ENCODE data around the gene AP4E1. TPM values are rescaled to one million over a fixed set of nuclear protein-coding genes. Genes with fewer than 3 reads are reported as not detected.

AP4E1 gene
- total RNA-seq, 2 donors from 2014 or later, result 6.1 to 9.2 TPM

- no peaks in the 10 kb centered on the region for H3K36me3 ChIP-seq
- H3K27ac ChIP-seq, result no peak overlapping the region
- no peaks in the 10 kb centered on the region for H3K4me1 ChIP-seq (replicated peaks)
- WGBS, result 81% methylated on average over 2 of the region's 2 CpGs
- TF ChIP-seq POLR2A (IDR thresholded peaks at IDR 0.05) (no peak), CTCF (IDR thresholded peaks at IDR 0.05) (no peak), POLR2AphosphoS5 (IDR thresholded peaks at IDR 0.05) (no peak)
- H3K9me3 ChIP-seq, result no peaks in the 10 kb centered on the region
- H3K27me3 ChIP-seq (replicated peaks; ENCODE audit: insufficient read depth), result no peaks in the 10 kb centered on the region
- no peak for DNase-seq (ENCODE audit: low spot score)
- no peak overlapping the region for H3K4me3 ChIP-seq
- intact Hi-C loops (cut with DNase I), result no loop called here
Measured at GRCh38 chr15:50880651-50881114, 27.8 kb upstream of the AP4E1 start.

- DNase-seq (ENCODE audit: low spot score), result no peak
- Histone ChIP-seq H3K9me3 (no peaks in the 10 kb centered on the region), H3K4me1 (replicated peaks) (no peaks in the 10 kb centered on the region), H3K36me3 (no peaks in the 10 kb centered on the region), H3K27me3 (replicated peaks; ENCODE audit: insufficient read depth) (no peaks in the 10 kb centered on the region), H3K27ac (no peak overlapping the region), H3K4me3 (no peak overlapping the region)
- 67% methylated on average over 6 of the region's 6 CpGs for WGBS
- TF ChIP-seq POLR2A (IDR thresholded peaks at IDR 0.05), result no peak
- TF ChIP-seq POLR2AphosphoS5 (IDR thresholded peaks at IDR 0.05), result no peak
- intact Hi-C loops (cut with DNase I), result no loop called here
Measured at GRCh38 chr15:50881121-50882048, 27.1 kb upstream of the AP4E1 start.

GRCh38 chr15:50883903-50884302 is 24.6 kb upstream of the AP4E1 start:
- intact Hi-C loops (cut with DNase I), result no loop called here
- H3K27me3 ChIP-seq (replicated peaks; ENCODE audit: insufficient read depth), result no peaks in the 10 kb centered on the region
- no peak overlapping the region for H3K27ac ChIP-seq
- no peaks in the 10 kb centered on the region for H3K4me1 ChIP-seq (replicated peaks)
- 79% methylated on average over 2 of the region's 2 CpGs for WGBS
- no peak for DNase-seq (ENCODE audit: low spot score)
- no peak overlapping the region for H3K4me3 ChIP-seq
- H3K36me3 ChIP-seq, result no peaks in the 10 kb centered on the region
- H3K9me3 ChIP-seq, result no peaks in the 10 kb centered on the region
- TF ChIP-seq POLR2A (IDR thresholded peaks at IDR 0.05) (no peak), CTCF (IDR thresholded peaks at IDR 0.05) (no peak), POLR2AphosphoS5 (IDR thresholded peaks at IDR 0.05) (no peak)

GRCh38 chr15:50884540-50884939 is 23.9 kb upstream of the AP4E1 start:
- Histone ChIP-seq H3K27me3 (replicated peaks; ENCODE audit: insufficient read depth) (no peaks in the 10 kb centered on the region), H3K4me1 (replicated peaks) (no peaks in the 10 kb centered on the region), H3K27ac (no peak overlapping the region), H3K9me3 (no peaks in the 10 kb centered on the region), H3K36me3 (no peaks in the 10 kb centered on the region), H3K4me3 (no peak overlapping the region)
- intact Hi-C loops (cut with DNase I), result no loop called here
- WGBS, result 85% methylated on average over 5 of the region's 5 CpGs
- no peak for TF ChIP-seq POLR2AphosphoS5 (IDR thresholded peaks at IDR 0.05)
- no peak for TF ChIP-seq POLR2A (IDR thresholded peaks at IDR 0.05)
- TF ChIP-seq CTCF (IDR thresholded peaks at IDR 0.05), result no peak
- no peak for DNase-seq (ENCODE audit: low spot score)

- Histone ChIP-seq H3K4me3 (no peak overlapping the region), H3K27me3 (replicated peaks; ENCODE audit: insufficient read depth) (no peaks in the 10 kb centered on the region), H3K36me3 (no peaks in the 10 kb centered on the region), H3K4me1 (replicated peaks) (no peaks in the 10 kb centered on the region), H3K27ac (no peak overlapping the region), H3K9me3 (no peaks in the 10 kb centered on the region)
- intact Hi-C loops (cut with DNase I), result no loop called here
- DNase-seq (ENCODE audit: low spot score), result no peak
- no peak for TF ChIP-seq CTCF (IDR thresholded peaks at IDR 0.05)
- TF ChIP-seq POLR2AphosphoS5 (IDR thresholded peaks at IDR 0.05), result no peak
- no peak for TF ChIP-seq POLR2A (IDR thresholded peaks at IDR 0.05)
Measured at GRCh38 chr15:50886139-50886467, 22.4 kb upstream of the AP4E1 start.
